GM12801 (cell line): ENCODE measurements around the gene CDC42BPG.

Source experiments
- CTCF ChIP-seq: IDR thresholded peaks from one replicate; pipeline ENCODE4 v1.5.1; 2011; ENCODE audit warnings: control low read depth; ENCODE audit not compliant: insufficient read length; ENCODE audit errors: extremely low read depth

Gene CDC42BPG

DNA sequence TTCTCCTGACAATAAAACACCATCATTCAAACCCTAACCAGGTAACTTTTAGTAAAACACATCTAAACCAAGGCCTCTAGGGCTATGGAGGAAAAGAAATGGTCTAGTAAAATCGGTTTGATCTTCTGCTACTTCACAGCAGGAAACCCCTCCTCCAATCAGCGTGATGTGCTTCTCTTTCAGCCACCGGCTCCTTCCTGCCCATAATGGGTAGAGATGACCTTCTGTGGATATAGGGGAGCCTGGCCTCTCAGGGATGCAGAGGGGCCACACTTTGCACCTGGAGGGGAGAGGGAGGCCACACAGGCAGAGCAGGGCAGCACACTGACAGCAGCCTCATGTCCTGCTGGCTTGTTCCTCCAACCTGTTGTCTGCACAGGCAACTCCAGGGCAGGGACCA is 27.0 kb upstream of the CDC42BPG start:
- no peak for TF ChIP-seq CTCF

DNA sequence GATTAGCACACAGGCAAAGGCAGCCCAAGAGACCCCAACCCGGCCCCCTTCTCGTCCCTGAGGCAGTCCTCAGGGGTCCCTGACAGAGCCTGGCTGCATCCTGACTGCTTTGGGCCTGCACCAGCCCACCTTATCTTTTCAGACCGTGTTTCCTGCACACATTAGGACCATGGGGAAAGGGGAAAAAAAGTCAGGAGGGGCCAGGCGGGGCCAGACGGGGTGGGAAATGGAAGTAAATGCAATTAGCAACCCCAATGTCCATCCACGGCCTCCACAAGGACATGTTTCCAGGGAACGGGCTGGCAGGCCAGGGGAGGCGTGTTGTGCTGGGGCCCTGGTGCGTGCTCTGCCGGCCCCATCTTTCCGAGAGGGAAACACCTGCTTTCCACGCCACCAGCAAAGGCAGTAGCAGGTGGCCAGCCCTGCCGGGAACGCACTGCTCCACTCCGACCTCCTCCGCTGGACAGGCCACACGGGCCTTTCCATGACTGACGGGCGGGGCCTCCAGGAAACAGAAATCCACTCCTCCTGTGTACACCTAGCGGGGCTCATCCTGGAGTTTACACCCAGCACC is 26.5 kb upstream of the CDC42BPG start:
- TF ChIP-seq CTCF: no peak

DNA sequence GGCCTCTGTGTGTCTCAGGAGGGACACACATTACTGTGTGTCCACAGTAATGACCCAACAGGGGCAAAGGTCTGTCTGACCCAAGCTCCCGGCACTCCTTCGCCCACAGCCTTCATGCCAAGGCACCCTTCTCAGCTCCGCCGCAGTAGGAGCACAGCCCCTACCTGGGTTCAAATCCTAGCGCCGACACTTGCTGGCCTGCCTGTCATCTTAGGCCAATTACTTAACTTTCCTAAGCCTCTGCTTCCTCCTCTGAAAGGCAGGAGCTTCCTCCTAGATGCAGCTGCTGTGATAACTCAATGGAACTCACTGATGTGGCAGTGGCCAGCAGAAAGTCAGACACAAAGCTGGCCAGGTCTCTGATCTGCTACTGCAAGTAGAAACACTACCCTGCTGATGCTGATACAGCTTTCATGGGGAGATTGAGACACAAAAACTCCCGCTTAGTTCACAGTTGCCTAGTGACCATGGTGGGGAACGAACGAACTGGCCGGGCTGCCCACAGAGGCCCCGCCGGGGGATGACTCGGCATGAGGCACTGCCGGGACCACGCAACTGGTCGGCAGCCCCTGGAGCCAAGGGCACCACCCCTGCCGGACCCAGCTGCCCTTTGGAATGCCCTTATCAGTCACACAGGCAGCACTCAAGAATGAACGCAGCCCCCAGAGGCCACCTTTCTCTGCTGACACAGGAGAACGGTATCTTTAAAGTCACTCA is 25.9 kb upstream of the CDC42BPG start:
- no peak for TF ChIP-seq CTCF

DNA sequence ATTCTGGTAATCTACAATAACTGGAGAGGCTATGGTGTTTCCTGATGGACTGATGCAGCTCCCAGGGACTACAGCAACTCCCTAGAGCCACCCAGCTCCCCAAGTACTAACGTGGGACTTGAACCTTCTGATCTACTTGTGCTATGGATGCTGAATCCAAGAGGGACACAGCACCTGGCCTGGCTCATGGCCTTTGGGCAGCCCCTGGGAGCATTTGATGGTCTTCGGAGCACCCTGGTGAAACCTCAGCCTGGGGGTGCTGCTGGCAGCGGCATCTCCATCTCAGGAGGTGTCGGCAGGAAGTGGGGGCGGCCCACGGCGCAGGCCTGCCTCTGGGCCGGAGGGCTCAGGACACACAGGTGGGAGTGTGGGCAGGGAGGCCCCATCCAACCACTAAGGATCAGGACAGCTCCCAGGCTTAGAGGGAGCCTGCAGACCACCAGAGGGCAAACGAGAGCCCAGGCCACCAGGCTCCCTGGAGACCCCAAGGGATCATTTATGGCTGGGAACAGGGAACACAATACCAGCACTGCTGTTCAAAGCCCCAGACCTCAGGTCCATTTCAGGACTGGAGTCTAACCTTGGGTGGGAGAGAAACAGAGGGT is 25.2 kb upstream of the CDC42BPG start:
- TF ChIP-seq CTCF: no peak

DNA sequence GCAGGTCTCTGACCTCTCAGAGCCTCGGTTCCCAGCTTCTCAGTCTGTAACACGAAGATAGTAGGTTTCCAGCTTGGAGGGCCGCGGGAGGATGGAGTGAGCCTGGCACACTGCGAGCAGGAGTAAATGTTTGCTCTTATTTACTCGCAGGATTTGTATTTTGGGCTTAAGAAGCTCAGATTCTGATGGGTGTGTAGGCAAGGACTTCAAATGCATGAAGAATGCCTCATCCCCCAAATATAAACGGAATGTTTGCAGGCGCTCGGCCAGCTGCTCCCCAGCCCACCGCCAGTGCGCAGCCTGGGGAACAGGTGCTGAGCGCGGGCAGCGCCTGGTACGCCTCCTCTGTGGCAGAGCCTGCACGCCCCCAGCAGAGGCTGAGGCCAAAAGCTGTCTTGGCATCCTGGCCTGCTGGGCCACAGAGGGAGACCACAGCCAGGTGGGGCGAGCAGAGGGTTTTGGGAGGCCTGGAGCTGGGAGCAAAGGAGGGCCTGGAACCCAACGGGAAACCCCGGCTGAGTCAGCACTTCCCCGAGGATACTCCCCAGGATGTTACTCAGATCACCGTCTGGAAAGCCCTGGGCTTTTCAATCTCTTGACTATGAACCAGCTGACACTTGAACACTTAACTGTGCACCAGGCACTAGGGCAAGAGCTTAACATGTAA is 24.6 kb upstream of the CDC42BPG start:
- TF ChIP-seq CTCF: no peak

GRCh38 chr11:64867748-64868462 is 23.5 kb upstream of the CDC42BPG start:
- TF ChIP-seq CTCF: no peak

GRCh38 chr11:64866173-64866491 is 21.7 kb upstream of the CDC42BPG start:
- no peak for TF ChIP-seq CTCF
